ENCODE results near the gene CHRNA7. TPM values are rescaled to one million over a fixed set of nuclear protein-coding genes. Genes with fewer than 3 reads are reported as not detected.
"Not testable (repeated sequence)": the region's sequence is repeated elsewhere in the genome, so short reads cannot be mapped to it uniquely, and the experiment has no call there.

Gene CHRNA7
- total RNA-seq, 4 donors from 2014 or later: 0.20 to 10.2 (median 4.2) TPM

DNA sequence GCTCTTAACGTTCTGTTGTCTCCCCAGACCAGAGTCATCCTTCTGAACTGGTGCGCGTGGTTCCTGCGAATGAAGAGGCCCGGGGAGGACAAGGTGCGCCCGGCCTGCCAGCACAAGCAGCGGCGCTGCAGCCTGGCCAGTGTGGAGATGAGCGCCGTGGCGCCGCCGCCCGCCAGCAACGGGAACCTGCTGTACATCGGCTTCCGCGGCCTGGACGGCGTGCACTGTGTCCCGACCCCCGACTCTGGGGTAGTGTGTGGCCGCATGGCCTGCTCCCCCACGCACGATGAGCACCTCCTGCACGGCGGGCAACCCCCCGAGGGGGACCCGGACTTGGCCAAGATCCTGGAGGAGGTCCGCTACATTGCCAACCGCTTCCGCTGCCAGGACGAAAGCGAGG, 137.6 kb downstream of the CHRNA7 start:
- intact Hi-C loops (cut with DNase I; ENCODE audit: low total_unique reads): not testable (repeated sequence)

DNA sequence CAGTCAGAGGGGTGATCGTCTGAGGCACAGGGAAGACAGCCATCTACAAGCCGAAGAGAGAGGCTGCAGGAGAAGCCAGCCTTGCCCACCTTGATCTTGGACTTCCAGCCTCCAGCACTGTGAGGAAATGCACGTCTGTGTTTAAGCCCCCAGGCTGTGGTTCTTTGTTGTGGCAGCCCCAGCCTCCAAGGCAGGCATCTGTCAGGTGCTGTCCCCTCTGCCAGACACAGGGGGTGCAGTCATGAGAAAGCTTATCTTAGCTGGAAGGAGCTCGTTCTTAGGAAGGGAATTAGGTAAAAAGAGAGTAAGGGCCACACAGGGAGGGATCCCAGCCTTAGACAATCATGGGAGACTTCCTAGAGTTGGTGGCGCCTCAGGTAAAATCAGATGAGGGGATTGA, 150.3 kb downstream of the CHRNA7 start:
- H3K27me3 ChIP-seq; intact Hi-C loops (cut with DNase I; ENCODE audit: low total_unique reads); in situ Hi-C loops (cut with MboI; ENCODE audit: low pct_ligation_motif_present in 1 of 4, low pct_unique_long_range_greater_than_20kb in 1 of 4, low sequenced_read_pairs in 3 of 4); H3K36me3 ChIP-seq; H3K27ac ChIP-seq; DNase-seq; H3K4me3 ChIP-seq; H3K9me3 ChIP-seq; H3K4me1 ChIP-seq: not testable (repeated sequence)
- WGBS, 2 donors (ENCODE audit: low coverage in 1 of 2): no CpG with 5 or more reads among the region's 5 CpGs

More for the DNA sequence above, 137.6 kb downstream of the CHRNA7 start:
- no CpG with 5 or more reads among the region's 35 CpGs for WGBS, 2 donors (ENCODE audit: low coverage in 1 of 2)
- H3K4me1 ChIP-seq; H3K9me3 ChIP-seq; H3K36me3 ChIP-seq; DNase-seq; H3K27ac ChIP-seq; in situ Hi-C loops (cut with MboI; ENCODE audit: low pct_ligation_motif_present in 1 of 4, low pct_unique_long_range_greater_than_20kb in 1 of 4, low sequenced_read_pairs in 3 of 4); H3K4me3 ChIP-seq; H3K27me3 ChIP-seq: not testable (repeated sequence)

DNA sequence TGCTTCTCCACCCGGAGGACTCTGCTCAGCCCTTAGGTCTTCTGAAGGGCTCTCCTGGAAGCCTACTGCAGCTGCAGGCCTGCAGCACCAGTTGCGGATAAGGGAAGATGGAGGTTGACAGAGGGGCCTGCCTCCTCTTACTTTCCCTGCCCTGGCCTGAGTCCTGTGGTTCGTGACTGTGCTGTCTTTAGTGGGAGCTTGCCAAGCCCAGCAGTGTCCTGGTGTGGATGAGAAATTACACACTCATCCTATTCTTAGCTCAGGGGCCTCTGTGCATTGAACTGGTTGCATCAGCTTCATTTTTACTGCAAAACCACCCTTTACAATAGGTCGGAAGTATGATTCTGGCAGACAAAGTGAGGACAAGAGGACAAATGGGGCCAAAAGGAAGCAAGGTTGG, 163.5 kb downstream of the CHRNA7 start:
- H3K36me3 ChIP-seq; H3K4me3 ChIP-seq; DNase-seq; intact Hi-C loops (cut with DNase I; ENCODE audit: low total_unique reads); in situ Hi-C loops (cut with MboI; ENCODE audit: low pct_ligation_motif_present in 1 of 4, low pct_unique_long_range_greater_than_20kb in 1 of 4, low sequenced_read_pairs in 3 of 4); H3K9me3 ChIP-seq; H3K27ac ChIP-seq; H3K27me3 ChIP-seq; H3K4me1 ChIP-seq: not testable (repeated sequence)
- no CpG with 5 or more reads among the region's 4 CpGs for WGBS, 2 donors (ENCODE audit: low coverage in 1 of 2)

DNA sequence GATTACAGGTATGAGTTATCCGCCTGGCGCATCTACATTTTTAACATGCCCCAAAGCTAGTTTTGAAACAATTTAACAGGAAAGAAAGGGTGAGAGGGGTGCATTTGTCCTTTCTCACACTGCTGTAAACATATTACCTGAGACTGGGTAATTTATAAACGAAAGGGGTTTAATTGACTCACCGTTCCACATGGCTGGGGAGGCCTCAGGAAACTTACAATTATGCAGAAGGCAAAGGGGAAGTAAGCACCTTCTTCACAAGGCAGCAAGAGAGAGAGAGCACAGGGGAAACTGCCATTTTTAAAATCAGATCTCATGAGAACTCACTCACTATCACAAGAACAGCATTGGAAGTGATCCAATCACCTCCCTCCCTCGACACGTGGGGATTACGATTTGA, 165.9 kb downstream of the CHRNA7 start:
- 100% methylated on average over 3 of the region's 7 CpGs; no CpG with 5 or more reads in 1 of the 2 donors for WGBS, 2 donors (ENCODE audit: low coverage in 1 of 2)
- intact Hi-C loops (cut with DNase I; ENCODE audit: low total_unique reads); in situ Hi-C loops (cut with MboI; ENCODE audit: low pct_ligation_motif_present in 1 of 4, low pct_unique_long_range_greater_than_20kb in 1 of 4, low sequenced_read_pairs in 3 of 4): not testable (repeated sequence)

DNA sequence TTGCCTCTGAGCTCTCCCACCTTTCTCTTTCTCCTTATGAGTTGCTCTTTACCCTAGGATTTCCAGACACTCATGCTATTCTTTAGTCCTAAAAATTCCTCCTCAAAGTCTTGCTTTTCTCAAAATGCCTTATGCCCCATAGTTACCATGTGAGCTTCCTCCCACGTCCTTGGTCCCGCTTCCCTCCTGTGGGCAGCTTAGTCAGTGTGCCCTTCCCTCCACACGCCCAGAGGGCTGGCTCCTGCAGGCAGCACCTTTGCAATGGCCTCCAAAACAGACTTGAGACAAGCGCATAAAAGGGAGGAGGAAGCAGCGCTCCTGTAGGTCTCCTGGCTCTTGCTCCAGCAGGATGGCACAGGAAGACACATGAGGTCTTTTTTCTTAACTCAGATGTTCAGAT, 168.6 kb downstream of the CHRNA7 start:
- H3K27ac ChIP-seq; DNase-seq; H3K9me3 ChIP-seq; H3K4me1 ChIP-seq; H3K36me3 ChIP-seq; intact Hi-C loops (cut with DNase I; ENCODE audit: low total_unique reads); in situ Hi-C loops (cut with MboI; ENCODE audit: low pct_ligation_motif_present in 1 of 4, low pct_unique_long_range_greater_than_20kb in 1 of 4, low sequenced_read_pairs in 3 of 4); H3K4me3 ChIP-seq; H3K27me3 ChIP-seq: not testable (repeated sequence)
- WGBS, 2 donors (ENCODE audit: low coverage in 1 of 2): no CpG with 5 or more reads among the region's 5 CpGs

More for the DNA sequence above, 165.9 kb downstream of the CHRNA7 start:
- not testable (repeated sequence) for H3K4me1 ChIP-seq, H3K4me3 ChIP-seq, H3K27ac ChIP-seq, H3K27me3 ChIP-seq, H3K36me3 ChIP-seq, DNase-seq, H3K9me3 ChIP-seq

DNA sequence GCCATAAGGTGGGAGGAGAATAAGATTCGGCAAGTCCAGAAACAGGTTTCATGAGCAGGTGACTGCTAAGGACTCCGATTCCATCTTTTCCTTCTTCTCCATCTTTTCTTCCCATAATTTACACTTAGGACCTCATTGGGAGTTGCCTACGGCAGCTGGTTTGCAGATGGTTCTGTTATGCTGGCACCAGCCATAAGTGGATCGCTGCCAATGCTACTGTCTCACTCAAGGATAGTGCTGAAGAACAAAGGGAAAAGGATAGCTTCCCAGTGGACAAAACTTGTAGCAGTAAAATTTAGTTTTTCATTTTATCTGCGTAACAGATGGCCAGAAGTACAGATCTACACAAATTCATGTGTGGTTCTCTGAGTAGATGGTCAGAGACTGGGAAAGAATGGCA, 178.8 kb downstream of the CHRNA7 start:
- WGBS, 2 donors (ENCODE audit: low coverage in 1 of 2): no CpG with 5 or more reads among the region's 5 CpGs
- H3K36me3 ChIP-seq; H3K9me3 ChIP-seq; H3K27ac ChIP-seq; H3K27me3 ChIP-seq; DNase-seq; intact Hi-C loops (cut with DNase I; ENCODE audit: low total_unique reads); H3K4me3 ChIP-seq; in situ Hi-C loops (cut with MboI; ENCODE audit: low pct_ligation_motif_present in 1 of 4, low pct_unique_long_range_greater_than_20kb in 1 of 4, low sequenced_read_pairs in 3 of 4); H3K4me1 ChIP-seq: not testable (repeated sequence)

DNA sequence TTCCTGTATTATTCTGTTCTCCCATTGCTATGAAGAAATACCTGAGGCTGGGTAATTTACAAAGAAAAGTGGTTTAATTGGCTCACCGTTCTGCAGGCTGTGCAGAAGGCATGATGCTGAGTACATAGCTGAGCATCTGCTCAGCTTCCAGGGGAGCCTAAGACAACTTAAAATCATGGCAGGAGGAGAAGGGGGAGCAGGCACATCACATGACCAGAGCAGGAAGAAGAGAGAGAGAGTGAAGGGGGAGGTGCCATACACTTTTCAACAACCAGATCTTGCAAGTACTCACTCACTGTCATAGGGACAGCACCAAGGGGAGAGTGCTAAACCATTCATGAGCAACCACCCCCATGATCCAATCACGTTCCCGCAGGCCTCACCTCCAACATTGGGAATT, 188.4 kb downstream of the CHRNA7 start:
- in situ Hi-C loops (cut with MboI; ENCODE audit: low pct_ligation_motif_present in 1 of 4, low pct_unique_long_range_greater_than_20kb in 1 of 4, low sequenced_read_pairs in 3 of 4): no loop called here
- intact Hi-C loops (cut with DNase I; ENCODE audit: low total_unique reads): no loop called here
- DNase-seq: no peak
- no peak overlapping the region for H3K27ac ChIP-seq
- 56 to 67% methylated on average over 1 to 3 of the region's 3 CpGs for WGBS, 2 donors (ENCODE audit: low coverage in 1 of 2)
- H3K4me3 ChIP-seq: no peak overlapping the region
- H3K9me3 ChIP-seq: peaks cover 5 to 11% of the 10 kb centered on the region in 2 donors
- no peaks in the 10 kb centered on the region for H3K4me1 ChIP-seq
- no peaks in the 10 kb centered on the region for H3K27me3 ChIP-seq
- TF ChIP-seq POLR2AphosphoS5 (IDR thresholded peaks at IDR 0.05) (no peak), EP300 (IDR thresholded peaks at IDR 0.05; ENCODE audit: low read depth) (no peak)
- TF ChIP-seq, protein P1, sequence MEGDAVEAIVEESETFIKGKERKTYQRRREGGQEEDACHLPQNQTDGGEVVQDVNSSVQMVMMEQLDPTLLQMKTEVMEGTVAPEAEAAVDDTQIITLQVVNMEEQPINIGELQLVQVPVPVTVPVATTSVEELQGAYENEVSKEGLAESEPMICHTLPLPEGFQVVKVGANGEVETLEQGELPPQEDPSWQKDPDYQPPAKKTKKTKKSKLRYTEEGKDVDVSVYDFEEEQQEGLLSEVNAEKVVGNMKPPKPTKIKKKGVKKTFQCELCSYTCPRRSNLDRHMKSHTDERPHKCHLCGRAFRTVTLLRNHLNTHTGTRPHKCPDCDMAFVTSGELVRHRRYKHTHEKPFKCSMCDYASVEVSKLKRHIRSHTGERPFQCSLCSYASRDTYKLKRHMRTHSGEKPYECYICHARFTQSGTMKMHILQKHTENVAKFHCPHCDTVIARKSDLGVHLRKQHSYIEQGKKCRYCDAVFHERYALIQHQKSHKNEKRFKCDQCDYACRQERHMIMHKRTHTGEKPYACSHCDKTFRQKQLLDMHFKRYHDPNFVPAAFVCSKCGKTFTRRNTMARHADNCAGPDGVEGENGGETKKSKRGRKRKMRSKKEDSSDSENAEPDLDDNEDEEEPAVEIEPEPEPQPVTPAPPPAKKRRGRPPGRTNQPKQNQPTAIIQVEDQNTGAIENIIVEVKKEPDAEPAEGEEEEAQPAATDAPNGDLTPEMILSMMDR (IDR thresholded peaks at IDR 0.05): no peak
- H3K36me3 ChIP-seq: no peaks in the 10 kb centered on the region

Small RNAs within 50 kb of the gene (small RNA-seq; reads per million reads assigned to genes)
- gene RF00019: 0 reads per million in 4 donors

Other genes starting within 250 kb of the CHRNA7 start
- gene OTUD7A, start 159.8 kb upstream of the CHRNA7 start, total RNA-seq: 10 to 100 TPM in 3 of 4 donors, 1 to 10 TPM in 1; 8.6 to 62.5 (median 22.2) TPM